ENCODE results near the gene KANK2. TPM values are rescaled to one million over a fixed set of nuclear protein-coding genes. Genes with fewer than 3 reads are reported as not detected.
A peak's percentile ranks its signal among the peaks of the same experiment; 100 is the strongest.

The KANK2 gene
- total RNA-seq, 6 experiments from 2014 or later, result 36.3 to 65.4 (median 50.4) TPM

- no peak for ATAC-seq
- Histone ChIP-seq H3K4me1 (peaks cover 0 to 21% (median 9%) of the 10 kb centered on the region in 4 donors), H3K27ac (no peak overlapping the region), H3K27me3 (no peaks in the 10 kb centered on the region), H3K36me3 (peaks cover 0 to 37% (median 17%) of the 10 kb centered on the region in 4 donors), H3K4me3 (no peak overlapping the region), H3K9me3 (no peaks in the 10 kb centered on the region)
- intact Hi-C loops (cut with DNase I), result no loop called here
- no peak for DNase-seq
- no peak for TF ChIP-seq POLR2A (IDR thresholded peaks at IDR 0.05)
- TF ChIP-seq CTCF (IDR thresholded peaks at IDR 0.05), result no peak
- 82% methylated on average over 4 of the region's 7 CpGs for WGBS (ENCODE audit: insufficient coverage, low coverage, low lambda C conversion rate, missing lambda C conversion rate)
Observed at GRCh38 chr19:11175920-11176319, 21.4 kb downstream of the KANK2 start.

- H3K27ac ChIP-seq, result no peak overlapping the region
- 94% methylated on average over 9 of the region's 27 CpGs for WGBS (ENCODE audit: insufficient coverage, low coverage, low lambda C conversion rate, missing lambda C conversion rate)
- ATAC-seq (no peak), DNase-seq (no peak)
- peaks cover 0 to 50% (median 24%) of the 10 kb centered on the region in 4 donors for H3K36me3 ChIP-seq
- no peak for TF ChIP-seq POLR2A (IDR thresholded peaks at IDR 0.05)
- no peak for TF ChIP-seq CTCF (IDR thresholded peaks at IDR 0.05)
- intact Hi-C loops (cut with DNase I), result no loop called here
- peaks cover 0 to 28% (median 7%) of the 10 kb centered on the region in 4 donors for H3K4me1 ChIP-seq
- H3K4me3 ChIP-seq, result no peak overlapping the region
- no peaks in the 10 kb centered on the region for H3K27me3 ChIP-seq
- no peaks in the 10 kb centered on the region for H3K9me3 ChIP-seq
Observed at GRCh38 chr19:11174336-11174735, 23.0 kb downstream of the KANK2 start.

- intact Hi-C loops (cut with DNase I), result no loop called here
- no peak for TF ChIP-seq CTCF (IDR thresholded peaks at IDR 0.05)
- no peak for TF ChIP-seq POLR2A (IDR thresholded peaks at IDR 0.05)
- Histone ChIP-seq H3K36me3 (peaks cover 0 to 57% (median 23%) of the 10 kb centered on the region in 4 donors), H3K4me1 (peaks cover 0 to 25% (median 6%) of the 10 kb centered on the region in 4 donors), H3K27me3 (no peaks in the 10 kb centered on the region), H3K9me3 (no peaks in the 10 kb centered on the region), H3K27ac (no peak overlapping the region), H3K4me3 (no peak overlapping the region)
- DNase-seq (no peak), ATAC-seq (no peak)
- 87% methylated on average over 4 of the region's 8 CpGs for WGBS (ENCODE audit: insufficient coverage, low coverage, low lambda C conversion rate, missing lambda C conversion rate)
Observed at GRCh38 chr19:11173516-11174155, 23.7 kb downstream of the KANK2 start.

GRCh38 chr19:11172576-11172975, 24.8 kb downstream of the KANK2 start:
- no peaks in the 10 kb centered on the region for H3K27me3 ChIP-seq
- DNase-seq, result no peak
- H3K9me3 ChIP-seq, result no peaks in the 10 kb centered on the region
- H3K36me3 ChIP-seq, result peaks cover 0 to 63% (median 24%) of the 10 kb centered on the region in 4 donors
- H3K27ac ChIP-seq, result peak overlapping the region in 1 of 3 donors; percentile 65
- intact Hi-C loops (cut with DNase I), result no loop called here
- peaks cover 0 to 25% (median 6%) of the 10 kb centered on the region in 4 donors for H3K4me1 ChIP-seq
- ATAC-seq, result no peak
- 39% methylated on average over 2 of the region's 6 CpGs for WGBS (ENCODE audit: insufficient coverage, low coverage, low lambda C conversion rate, missing lambda C conversion rate)
- no peak for TF ChIP-seq POLR2A (IDR thresholded peaks at IDR 0.05)
- TF ChIP-seq CTCF (IDR thresholded peaks at IDR 0.05), result no peak
- no peak overlapping the region for H3K4me3 ChIP-seq

Measured in right lobe of liver (tissue), 6 donors.